GM23338 (cell line): ENCODE data around the gene CSNK1A1. TPM values are rescaled to one million over a fixed set of nuclear protein-coding genes. Genes with fewer than 3 reads are reported as not detected.

Experiments
- ATAC-seq: fragments of 200-7000 bp; cut with Tn5 transposase; 3 replicates; pipeline ENCODE4 v1.9.1; 2020
- DNase-seq: peaks from one replicate; pipeline ENCODE4 v3.0.0-alpha.2; 2015; ENCODE audit warnings: low spot score
- H2AFZ ChIP-seq: fragments of 200-600 bp; sonication (generic); 2 replicates; pipeline ENCODE4 v1.8.0; 2016; ENCODE audit warnings: antibody characterized with exemption, mild to moderate bottlenecking, moderate library complexity
- H3F3A ChIP-seq: fragments of 200-600 bp; sonication (generic); replicated peaks from 2 replicates; pipeline ENCODE4 v1.8.0; 2017; ENCODE audit warnings: antibody characterized with exemption, mixed run types, low read depth
- H3K27ac ChIP-seq: fragments of 200-600 bp; sonication (generic); 2 replicates; pipeline ENCODE4 v1.6.1; 2016; ENCODE audit warnings: low read depth
- H3K27me3 ChIP-seq: fragments of 200-600 bp; sonication (generic); 2 replicates; pipeline ENCODE4 v1.8.0; 2016; ENCODE audit warnings: mild to moderate bottlenecking, mixed run types, moderate library complexity; ENCODE audit not compliant: insufficient read depth
- H3K36me3 ChIP-seq: fragments of 200-600 bp; sonication (generic); 2 replicates; pipeline ENCODE4 v1.8.0; 2016; ENCODE audit warnings: mild to moderate bottlenecking; ENCODE audit not compliant: insufficient read depth
- H3K4me1 ChIP-seq: fragments of 200-600 bp; sonication (generic); 2 replicates; pipeline ENCODE4 v1.8.0; 2016; ENCODE audit warnings: mild to moderate bottlenecking, moderate library complexity; ENCODE audit not compliant: insufficient read depth
- H3K4me2 ChIP-seq: fragments of 200-600 bp; sonication (generic); 2 replicates; pipeline ENCODE4 v1.7.1; 2017; ENCODE audit warnings: mixed run types
- H3K4me3 ChIP-seq: fragments of 200-600 bp; sonication (generic); 2 replicates; pipeline ENCODE4 v1.6.1; 2016; ENCODE audit warnings: mixed run types
- H3K79me2 ChIP-seq: fragments of 200-600 bp; sonication (generic); replicated peaks from 2 replicates; pipeline ENCODE4 v1.8.0; 2017; ENCODE audit warnings: mild to moderate bottlenecking; ENCODE audit not compliant: insufficient read depth
- H3K9me2 ChIP-seq: fragments of 200-600 bp; sonication (generic); 2 replicates; pipeline ENCODE4 v1.8.0; 2017; ENCODE audit not compliant: insufficient read depth
- H4K20me1 ChIP-seq: fragments of 200-600 bp; sonication (generic); replicated peaks from 2 replicates; pipeline ENCODE4 v1.8.0; 2017; ENCODE audit warnings: mild to moderate bottlenecking; ENCODE audit not compliant: insufficient read depth
- H3K27ac Mint-ChIP-seq: 2 replicates; pipeline ENCODE4 v1.8.0; 2020; ENCODE audit warnings: inconsistent platforms, mild to moderate bottlenecking, moderate library complexity, mixed read lengths
- H3K27me3 Mint-ChIP-seq: 3 replicates; pipeline ENCODE4 v1.8.0; 2022; ENCODE audit warnings: low read depth, mild to moderate bottlenecking, moderate library complexity, mixed read lengths, inconsistent platforms; ENCODE audit not compliant: insufficient read depth, poor library complexity
- H3K36me3 Mint-ChIP-seq: 3 replicates; pipeline ENCODE4 v1.8.0; 2021; ENCODE audit warnings: low read depth, mild to moderate bottlenecking, inconsistent platforms, moderate library complexity, mixed read lengths
- H3K4me1 Mint-ChIP-seq: 3 replicates; pipeline ENCODE4 v1.8.0; 2020; ENCODE audit warnings: mild to moderate bottlenecking, inconsistent platforms, mixed read lengths
- H3K4me3 Mint-ChIP-seq: 3 replicates; pipeline ENCODE4 v1.8.0; 2021; ENCODE audit warnings: moderate library complexity, mild to moderate bottlenecking, inconsistent platforms, mixed read lengths
- H3K9me3 Mint-ChIP-seq: 3 replicates; pipeline ENCODE4 v1.8.0; 2020; ENCODE audit warnings: moderate library complexity, mild to moderate bottlenecking, inconsistent platforms, mixed read lengths
- CTCF ChIP-seq, 2 experiments: fragments of 200-600 bp in 1 of 2; sonication (generic) in 1 of 2; conservative IDR thresholded peaks; 2 replicates each; pipeline versions ENCODE4 v1.5.1 to v1.6.1; 2016 to 2017; ENCODE audit warnings: antibody characterized with exemption in 2 of 2, low read depth in 2 of 2, mild to moderate bottlenecking in 2 of 2, moderate library complexity in 1 of 2
- ETS1 ChIP-seq: IDR thresholded peaks from 2 replicates; pipeline ENCODE4 v1.6.1; 2016; ENCODE audit warnings: antibody characterized with exemption
- EZH2 ChIP-seq: fragments of 200-600 bp; sonication (generic); IDR thresholded peaks from one replicate; pipeline ENCODE4 v1.8.0; 2017; ENCODE audit warnings: antibody characterized with exemption, mild to moderate bottlenecking, low read depth; ENCODE audit not compliant: unreplicated experiment
- JUNB ChIP-seq: IDR thresholded peaks from one replicate; pipeline ENCODE4 v1.6.1; 2016; ENCODE audit warnings: antibody characterized with exemption; ENCODE audit not compliant: unreplicated experiment
- NANOG ChIP-seq: IDR thresholded peaks from 2 replicates; pipeline ENCODE4 v1.6.1; 2016; ENCODE audit warnings: antibody characterized with exemption, borderline replicate concordance
- POLR2AphosphoS5 ChIP-seq: IDR thresholded peaks from 2 replicates; pipeline ENCODE4 v1.6.1; 2016; ENCODE audit warnings: antibody characterized with exemption, low read depth
- ZNF114 ChIP-seq: fragments of 250-450 bp; sonication (Bioruptor Pico); IDR thresholded peaks from 2 replicates; pipeline ENCODE4 v1.5.0; 2020; ENCODE audit warnings: mild to moderate bottlenecking, moderate library complexity
- ZNF331 ChIP-seq: fragments of 250-450 bp; sonication (Bioruptor Pico); IDR thresholded peaks from 2 replicates; pipeline ENCODE4 v1.5.0; 2020; ENCODE audit warnings: low read depth, mild to moderate bottlenecking, moderate library complexity
- ZNF462 ChIP-seq: fragments of 250-450 bp; sonication (Bioruptor Pico); IDR thresholded peaks from 2 replicates; pipeline ENCODE4 v1.5.0; 2020; ENCODE audit warnings: mild to moderate bottlenecking, moderate library complexity
- polyA plus RNA-seq: library from polyadenylated mRNA; unstranded; fragments of >200 nt; fragmentation: Nextera tagmentation; extraction: Ambion mirVana; gene quantifications from 2 replicates; pipeline ENCODE4 v1.2.1, GENCODE V29; 2016
- total RNA-seq: library from RNA; depleted of rRNA; stranded (reverse); fragments of >200 nt; shearing (Covaris generic); gene quantifications from 2 replicates; pipeline ENCODE4 v1.2.3, GENCODE V29; 2014

The CSNK1A1 gene
- total and polyA plus RNA-seq, 2 experiments from 2014 or later = 110 to 233 TPM

GRCh38 chr5:149546974-149547373, 4.3 kb downstream of the CSNK1A1 start (continued):
- TF ChIP-seq ZNF462 (no peak), NANOG (no peak)

- H3K4me3 Mint-ChIP-seq = no peak overlapping the region
- 0 out of 2 replicates have a peak, but pooled peaks cover 5% of the 10 kb centered on the region for H3F3A ChIP-seq
- H2AFZ ChIP-seq = no peak overlapping the region
- H4K20me1 ChIP-seq = peaks cover 59% of the 10 kb centered on the region
- peaks cover 47% of the 10 kb centered on the region for H3K4me1 Mint-ChIP-seq
- H3K36me3 ChIP-seq = peaks cover 20% of the 10 kb centered on the region
- peaks cover 98% of the 10 kb centered on the region for H3K79me2 ChIP-seq
- peak overlapping the region; percentile 48; the same call in 1 of the 2 replicates for H3K27ac ChIP-seq
- H3K4me2 ChIP-seq = no peak overlapping the region
- no peak for ATAC-seq
- no peaks in the 10 kb centered on the region for H3K9me2 ChIP-seq
- H3K27me3 Mint-ChIP-seq = peaks cover 8% of the 10 kb centered on the region
- no peak for DNase-seq
- no peak overlapping the region for H3K4me3 ChIP-seq
- H3K4me1 ChIP-seq = peaks cover 42% of the 10 kb centered on the region
- peaks cover 3% of the 10 kb centered on the region; the same call in 1 of the 3 replicates for H3K9me3 Mint-ChIP-seq
- peaks cover 89% of the 10 kb centered on the region for H3K36me3 Mint-ChIP-seq
- H3K27ac Mint-ChIP-seq = peak overlapping the region; percentile 74
- H3K27me3 ChIP-seq = no peaks in the 10 kb centered on the region
- TF ChIP-seq CTCF (conservative IDR thresholded peaks at IDR 0.05; ENCODE audit: low read depth in 2 of 2) (no peak), POLR2AphosphoS5 (no peak), JUNB (no peak), ZNF114 (no peak), ETS1 (no peak), EZH2 (no peak), ZNF331 (CRISPR knock-in tag) (no peak)
Observed at GRCh38 chr5:149545327-149545726, 5.9 kb downstream of the CSNK1A1 start.
